HUES48 (cell line): ENCODE results near the gene HYDIN.
"Not testable (repeated sequence)": the region's sequence is repeated elsewhere in the genome, so short reads cannot be mapped to it uniquely, and the experiment has no call there.

Experiments used
- H3K27ac ChIP-seq: one replicate; pipeline ENCODE4 v1.7.0; 2013; ENCODE audit warnings: low read depth, low read length, inconsistent platforms
- H3K27me3 ChIP-seq: 2 replicates; pipeline ENCODE4 v1.6.1; 2013; ENCODE audit warnings: mild to moderate bottlenecking, low read length; ENCODE audit not compliant: control insufficient read depth, insufficient read depth
- H3K36me3 ChIP-seq: 2 replicates; pipeline ENCODE4 v1.6.1; 2013; ENCODE audit warnings: low read length; ENCODE audit not compliant: control insufficient read depth, insufficient read depth
- H3K4me1 ChIP-seq: 2 replicates; pipeline ENCODE4 v1.6.1; 2013; ENCODE audit warnings: mild to moderate bottlenecking, low read length; ENCODE audit not compliant: control insufficient read depth, insufficient read depth
- H3K4me3 ChIP-seq: 2 replicates; pipeline ENCODE4 v1.5.1; 2013; ENCODE audit warnings: mild to moderate bottlenecking, low read depth, low read length
- H3K9ac ChIP-seq: 2 replicates; pipeline ENCODE4 v1.6.1; 2013; ENCODE audit warnings: mild to moderate bottlenecking, low read depth, low read length, moderate library complexity
- H3K9me3 ChIP-seq: 2 replicates; pipeline ENCODE4 v1.6.1; 2013; ENCODE audit warnings: low read length; ENCODE audit not compliant: control insufficient read depth, insufficient read depth

HYDIN gene

DNA sequence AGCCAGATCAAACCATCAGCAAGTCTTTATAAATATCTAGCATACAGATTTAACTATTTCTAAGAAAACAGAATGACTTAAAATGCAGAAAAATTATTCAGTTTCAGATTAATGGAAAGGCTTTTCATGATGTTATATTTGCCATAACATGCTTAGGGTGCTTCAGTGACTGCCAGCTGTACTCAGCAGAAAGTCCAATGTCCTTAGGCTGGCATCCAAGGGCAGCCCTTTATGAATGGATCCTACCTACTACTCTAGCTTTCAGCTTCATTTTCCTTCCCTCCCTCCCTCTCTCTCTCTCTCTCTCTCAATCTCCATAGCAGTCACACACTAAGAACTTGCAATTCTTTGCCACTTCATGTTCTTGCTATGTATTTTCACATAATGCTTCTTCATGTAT is 124.6 kb downstream of the HYDIN start:
- H3K4me3 ChIP-seq, H3K27me3 ChIP-seq, H3K4me1 ChIP-seq, H3K9ac ChIP-seq, H3K36me3 ChIP-seq, H3K9me3 ChIP-seq, H3K27ac ChIP-seq: not testable (repeated sequence)

DNA sequence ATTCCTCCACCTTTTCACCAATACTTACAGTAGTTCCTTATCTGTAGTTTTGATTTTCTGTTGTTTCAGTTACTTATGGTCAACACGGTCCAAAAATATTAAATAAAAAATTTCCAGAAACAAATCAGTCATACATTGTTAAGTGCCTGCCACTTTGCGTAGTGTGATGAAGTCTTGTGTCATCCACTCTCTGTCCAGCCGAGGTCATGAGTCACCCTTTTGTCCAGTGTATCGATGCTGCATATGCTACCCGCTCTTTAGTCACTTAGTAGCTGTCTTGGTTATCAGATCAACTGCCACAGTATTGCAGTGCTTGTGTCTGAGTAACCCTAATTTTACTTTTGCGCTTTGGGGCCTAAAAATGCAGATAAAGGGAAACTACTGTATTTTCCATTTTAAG is 146.9 kb downstream of the HYDIN start:
- H3K4me1 ChIP-seq, H3K27ac ChIP-seq, H3K9ac ChIP-seq, H3K27me3 ChIP-seq, H3K9me3 ChIP-seq, H3K36me3 ChIP-seq, H3K4me3 ChIP-seq: not testable (repeated sequence)

DNA sequence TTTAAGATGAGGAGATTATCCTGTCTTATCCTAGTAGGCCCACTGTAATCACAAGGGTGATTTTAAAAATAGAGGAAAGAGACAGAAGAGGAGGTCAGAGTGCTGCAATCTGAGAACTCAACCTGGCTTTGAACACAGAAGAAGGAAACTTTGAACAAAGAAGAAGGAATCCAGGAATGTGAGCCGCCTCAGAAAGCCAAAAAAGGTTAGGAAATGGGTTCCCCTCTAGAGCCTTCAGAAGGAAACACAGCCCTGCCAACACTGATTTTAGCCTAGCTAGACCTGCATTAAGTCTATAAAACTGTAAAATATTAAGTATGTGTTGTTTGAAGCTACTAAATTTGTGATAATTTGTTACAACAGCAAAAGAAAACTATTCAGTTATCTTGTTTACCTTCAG is 149.7 kb downstream of the HYDIN start:
- H3K27me3 ChIP-seq, H3K4me3 ChIP-seq, H3K27ac ChIP-seq, H3K9ac ChIP-seq, H3K36me3 ChIP-seq, H3K9me3 ChIP-seq, H3K4me1 ChIP-seq: not testable (repeated sequence)

DNA sequence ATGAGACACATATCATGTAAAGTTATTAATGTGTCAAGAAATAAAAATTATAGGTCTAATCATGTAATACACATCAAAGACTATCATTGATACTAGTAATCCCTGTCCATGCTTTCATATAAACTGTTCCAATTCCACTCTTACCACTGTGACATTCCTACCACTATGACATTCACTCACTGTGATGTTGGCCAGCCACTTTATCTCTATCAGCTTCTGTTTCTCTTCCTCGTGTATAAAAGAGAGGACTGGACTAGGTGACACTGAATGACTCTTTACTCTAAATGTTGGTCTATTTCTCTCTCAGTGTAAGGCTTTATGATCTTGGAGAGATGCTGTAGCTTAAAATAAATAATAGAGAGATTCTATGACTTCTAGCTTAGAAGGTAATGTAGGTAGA is 150.3 kb downstream of the HYDIN start:
- not testable (repeated sequence) for H3K27me3 ChIP-seq, H3K9ac ChIP-seq, H3K9me3 ChIP-seq, H3K36me3 ChIP-seq, H3K4me3 ChIP-seq, H3K4me1 ChIP-seq, H3K27ac ChIP-seq

DNA sequence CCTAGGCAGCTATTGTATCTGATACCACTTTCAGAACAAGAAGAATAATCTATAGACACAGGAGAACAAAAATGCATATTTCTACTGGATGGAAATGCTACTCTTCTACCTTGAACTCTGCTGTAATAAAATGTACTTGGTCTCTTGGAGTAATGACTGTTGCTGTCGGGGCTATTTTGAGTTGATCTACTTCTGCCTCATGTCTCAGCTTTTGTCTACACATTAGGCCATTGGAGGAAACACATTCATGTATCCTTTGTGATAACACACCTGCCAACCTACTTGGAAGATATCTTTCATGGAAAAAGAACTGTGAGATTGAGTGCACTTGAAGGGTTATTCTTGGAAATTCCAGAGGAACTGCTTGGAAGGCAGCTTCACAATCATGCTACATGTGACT is 159.9 kb downstream of the HYDIN start:
- not testable (repeated sequence) for H3K27me3 ChIP-seq

DNA sequence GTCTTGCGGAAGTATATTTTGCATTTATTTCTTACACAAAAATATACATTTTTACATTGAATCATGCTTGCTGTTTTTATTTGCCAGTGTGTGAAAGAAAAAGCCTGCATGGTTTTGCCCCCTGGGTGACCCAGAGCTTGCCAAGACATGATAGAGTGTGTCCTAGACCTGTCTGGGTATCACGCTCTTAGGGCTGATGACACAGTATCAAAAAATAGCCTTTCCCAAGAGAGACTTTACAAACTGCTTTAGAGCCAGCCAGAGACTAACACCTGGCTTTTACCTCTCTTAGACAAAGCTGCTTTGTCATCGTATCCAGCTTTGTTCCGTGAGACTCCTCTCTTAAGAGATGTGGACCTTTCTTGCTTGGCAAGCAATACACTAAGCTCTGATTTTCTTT is 160.7 kb downstream of the HYDIN start:
- H3K4me3 ChIP-seq, result not testable (repeated sequence)

More for the DNA sequence above, 159.9 kb downstream of the HYDIN start:
- not testable (repeated sequence) for H3K4me1 ChIP-seq, H3K9ac ChIP-seq, H3K4me3 ChIP-seq, H3K27ac ChIP-seq, H3K36me3 ChIP-seq, H3K9me3 ChIP-seq

DNA sequence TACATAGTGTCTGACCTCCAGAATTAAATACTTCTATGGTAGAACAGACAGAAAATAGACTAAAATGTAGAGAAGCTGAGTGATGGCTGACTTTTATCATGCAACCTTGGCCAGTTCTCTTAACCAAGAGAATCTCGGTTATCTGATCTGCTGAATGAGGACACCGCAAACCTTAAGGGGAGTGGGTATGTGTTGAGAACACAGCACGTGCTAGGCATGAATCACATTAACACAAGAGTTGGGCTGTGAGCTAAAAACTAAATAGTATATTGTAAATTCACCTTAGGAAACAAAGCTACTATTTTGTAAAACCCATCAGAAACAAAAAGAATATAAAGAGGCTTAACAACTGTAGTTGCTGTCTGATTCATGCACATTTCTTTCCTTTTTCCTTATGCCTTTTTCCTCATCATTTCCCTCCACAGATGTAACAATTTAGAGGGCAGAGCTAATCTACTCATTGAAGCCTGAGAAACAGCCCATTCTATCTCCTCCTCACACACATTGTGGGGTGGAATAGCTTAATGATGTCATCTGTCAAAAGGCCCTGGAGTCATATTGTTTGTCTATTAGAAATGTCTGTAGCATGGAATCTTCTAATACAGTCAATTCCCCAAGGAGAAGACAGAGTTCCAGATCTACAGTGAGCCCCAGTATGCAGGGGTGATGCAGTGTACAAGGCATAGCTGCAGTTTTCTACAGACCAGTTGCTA is 176.5 kb downstream of the HYDIN start:
- H3K27me3 ChIP-seq, H3K4me1 ChIP-seq: not testable (repeated sequence)

More for the DNA sequence above, 160.7 kb downstream of the HYDIN start:
- H3K9ac ChIP-seq, H3K27me3 ChIP-seq, H3K27ac ChIP-seq, H3K9me3 ChIP-seq, H3K4me1 ChIP-seq, H3K36me3 ChIP-seq: not testable (repeated sequence)

DNA sequence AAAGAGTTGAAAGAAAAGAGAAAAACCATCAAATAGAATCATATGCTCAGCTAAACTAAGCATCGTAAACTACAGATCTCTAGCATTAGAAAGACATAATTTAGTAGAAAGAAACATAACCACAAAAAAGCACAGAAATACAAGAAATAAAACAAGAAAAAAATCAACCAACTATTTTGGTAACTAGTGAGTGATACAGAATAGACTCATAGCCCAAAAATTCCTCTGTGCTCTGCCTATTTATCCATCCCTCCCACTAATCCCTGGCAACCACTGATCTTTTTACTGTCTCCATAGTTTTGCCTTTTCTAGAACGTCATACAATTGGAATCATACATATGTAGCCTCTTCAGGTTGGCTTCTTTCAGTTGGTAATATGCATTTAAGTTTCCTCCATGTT is 180.2 kb downstream of the HYDIN start:
- not testable (repeated sequence) for H3K4me1 ChIP-seq, H3K36me3 ChIP-seq, H3K9ac ChIP-seq, H3K27me3 ChIP-seq, H3K4me3 ChIP-seq, H3K9me3 ChIP-seq, H3K27ac ChIP-seq

More for the DNA sequence above, 176.5 kb downstream of the HYDIN start:
- not testable (repeated sequence) for H3K9me3 ChIP-seq, H3K27ac ChIP-seq, H3K36me3 ChIP-seq, H3K9ac ChIP-seq, H3K4me3 ChIP-seq

DNA sequence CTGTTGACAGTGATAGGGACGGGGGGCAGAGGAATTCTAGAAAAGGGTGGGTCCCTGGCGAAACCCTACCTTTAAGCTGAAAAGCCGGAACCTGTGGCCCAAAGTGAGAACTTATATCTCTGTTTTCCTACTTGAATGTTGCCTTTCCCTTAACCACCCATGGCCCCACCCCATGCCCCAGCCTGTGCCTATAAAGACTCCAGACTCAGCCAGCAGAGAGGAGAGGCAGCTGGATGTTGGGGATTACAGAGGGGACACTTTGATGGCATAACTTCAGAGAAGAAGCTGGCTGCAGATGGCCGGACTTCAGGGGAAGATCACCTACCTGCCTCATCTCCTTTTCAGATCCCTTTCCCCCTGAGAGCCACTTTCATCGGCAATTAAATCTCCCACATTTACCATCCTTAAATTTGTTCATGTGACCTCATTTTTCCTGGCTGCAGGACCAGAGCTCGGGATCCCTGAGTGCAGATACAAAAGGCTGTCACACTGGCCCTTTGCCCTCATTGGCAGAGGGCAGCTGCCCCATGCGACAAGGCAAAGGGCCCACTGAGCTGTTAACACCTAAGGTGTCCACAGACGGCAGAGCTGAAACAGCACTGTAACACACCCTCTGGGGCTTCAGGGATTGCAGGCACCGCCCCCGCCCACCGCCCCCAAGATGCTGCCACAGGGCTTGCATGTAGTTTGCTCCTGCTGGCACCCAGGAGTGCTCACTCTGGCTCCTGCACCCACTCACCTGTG is 191.0 kb downstream of the HYDIN start:
- H3K27me3 ChIP-seq, H3K27ac ChIP-seq, H3K4me3 ChIP-seq, H3K36me3 ChIP-seq, H3K4me1 ChIP-seq, H3K9ac ChIP-seq, H3K9me3 ChIP-seq: not testable (repeated sequence)

DNA sequence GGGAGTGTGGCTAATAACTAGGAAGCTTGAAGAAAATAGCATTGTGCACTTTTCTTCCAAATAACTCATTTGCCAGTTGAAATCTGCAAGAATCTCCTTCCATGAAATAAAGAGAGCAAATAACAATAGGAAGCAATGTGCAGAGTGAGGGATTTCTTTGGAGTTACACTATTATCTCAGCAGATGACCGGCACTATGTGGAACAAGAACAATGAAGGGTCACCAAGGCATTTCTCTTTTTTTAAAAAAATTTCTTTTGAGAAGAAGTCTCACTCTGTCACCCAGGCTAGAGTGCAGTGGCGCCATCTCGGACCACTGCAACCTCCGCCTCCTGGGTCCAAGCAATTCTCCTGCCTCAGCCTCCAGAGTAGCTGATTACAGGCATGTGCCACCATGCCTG is 192.1 kb downstream of the HYDIN start:
- H3K4me1 ChIP-seq, H3K27ac ChIP-seq, H3K27me3 ChIP-seq, H3K9me3 ChIP-seq, H3K36me3 ChIP-seq, H3K9ac ChIP-seq, H3K4me3 ChIP-seq: not testable (repeated sequence)

DNA sequence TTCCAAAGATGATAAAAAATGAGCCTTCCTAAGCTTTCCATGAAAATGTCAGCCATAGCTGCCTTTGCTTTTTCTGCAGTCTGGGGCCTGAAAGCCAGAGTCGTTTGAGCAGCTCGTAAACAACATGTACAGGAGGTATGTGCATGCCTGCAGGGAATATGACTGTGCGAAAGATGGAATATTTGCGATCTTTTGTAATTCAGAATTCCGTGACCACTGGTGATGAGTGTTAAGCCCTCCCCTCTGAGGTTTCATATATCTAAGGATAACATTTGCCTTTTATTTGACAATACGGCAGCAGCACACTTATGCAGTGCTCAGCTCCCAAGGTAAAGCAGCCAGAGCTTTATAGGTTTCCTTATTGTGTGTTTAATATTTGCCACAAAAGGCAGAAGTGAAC is 192.5 kb downstream of the HYDIN start:
- not testable (repeated sequence) for H3K4me3 ChIP-seq, H3K9me3 ChIP-seq

More for the DNA sequence above, 192.5 kb downstream of the HYDIN start:
- H3K27ac ChIP-seq, H3K36me3 ChIP-seq, H3K27me3 ChIP-seq, H3K9ac ChIP-seq, H3K4me1 ChIP-seq: not testable (repeated sequence)
